ENCODE measurements around the gene DTHD1.

DNA sequence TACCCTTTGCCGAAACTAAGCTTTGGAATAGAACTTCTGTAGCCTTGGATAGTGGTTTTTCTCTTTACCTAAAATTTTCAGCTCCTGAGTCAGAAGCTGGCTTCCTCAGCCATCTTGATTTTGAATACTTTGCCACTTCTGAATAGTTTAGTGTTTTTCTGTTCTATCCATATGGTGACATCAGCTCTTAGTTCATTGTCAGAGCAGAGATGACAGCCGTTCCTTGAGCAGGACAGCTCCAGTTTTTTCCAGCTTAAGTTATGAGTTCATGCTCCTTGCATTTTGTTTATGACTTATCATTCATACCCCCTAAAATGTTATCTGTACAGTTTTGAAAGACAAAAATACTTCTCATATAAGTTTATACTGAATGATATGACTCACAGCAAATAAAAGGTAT, 47.8 kb downstream of the DTHD1 start:
- no peak for TF ChIP-seq POLR2A (IDR thresholded peaks at IDR 0.05)
- TF ChIP-seq, protein P1, sequence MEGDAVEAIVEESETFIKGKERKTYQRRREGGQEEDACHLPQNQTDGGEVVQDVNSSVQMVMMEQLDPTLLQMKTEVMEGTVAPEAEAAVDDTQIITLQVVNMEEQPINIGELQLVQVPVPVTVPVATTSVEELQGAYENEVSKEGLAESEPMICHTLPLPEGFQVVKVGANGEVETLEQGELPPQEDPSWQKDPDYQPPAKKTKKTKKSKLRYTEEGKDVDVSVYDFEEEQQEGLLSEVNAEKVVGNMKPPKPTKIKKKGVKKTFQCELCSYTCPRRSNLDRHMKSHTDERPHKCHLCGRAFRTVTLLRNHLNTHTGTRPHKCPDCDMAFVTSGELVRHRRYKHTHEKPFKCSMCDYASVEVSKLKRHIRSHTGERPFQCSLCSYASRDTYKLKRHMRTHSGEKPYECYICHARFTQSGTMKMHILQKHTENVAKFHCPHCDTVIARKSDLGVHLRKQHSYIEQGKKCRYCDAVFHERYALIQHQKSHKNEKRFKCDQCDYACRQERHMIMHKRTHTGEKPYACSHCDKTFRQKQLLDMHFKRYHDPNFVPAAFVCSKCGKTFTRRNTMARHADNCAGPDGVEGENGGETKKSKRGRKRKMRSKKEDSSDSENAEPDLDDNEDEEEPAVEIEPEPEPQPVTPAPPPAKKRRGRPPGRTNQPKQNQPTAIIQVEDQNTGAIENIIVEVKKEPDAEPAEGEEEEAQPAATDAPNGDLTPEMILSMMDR (IDR thresholded peaks at IDR 0.05): no peak
